AG04449 (cell line): ENCODE results near the gene PIGW.

ENCODE experiments used
- CTCF ChIA-PET: fragments of 350-600 bp; formaldehyde crosslinking; extraction: SDS; loops from one replicate; lab custom pipeline; 2021; ENCODE audit warnings: antibody characterized with exemption; lab: Yijun Ruan, JAX
- POLR2A ChIA-PET: fragments of 400-600, 350-600 bp; formaldehyde crosslinking; extraction: SDS; loops from one replicate; lab custom pipeline; 2020; ENCODE audit warnings: antibody characterized with exemption, inconsistent platforms; lab: Yijun Ruan, JAX
- DNase-seq: peaks from one replicate; pipeline ENCODE4 v3.0.0-alpha.2; 2010; ENCODE audit warnings: low read depth, low spot score
- H3K4me3 ChIP-seq: 2 replicates; pipeline ENCODE4 v1.5.1; 2011; ENCODE audit warnings: low read depth, mild to moderate bottlenecking, control low read depth, low read length
- TF ChIP-seq, protein P1 (sequence below): IDR thresholded peaks from one replicate; pipeline ENCODE4 v1.5.1; 2011; ENCODE audit warnings: mild to moderate bottlenecking, moderate library complexity, low read length, control low read depth, inconsistent platforms; ENCODE audit not compliant: insufficient read depth; ENCODE audit errors: missing control alignments

PIGW gene

DNA sequence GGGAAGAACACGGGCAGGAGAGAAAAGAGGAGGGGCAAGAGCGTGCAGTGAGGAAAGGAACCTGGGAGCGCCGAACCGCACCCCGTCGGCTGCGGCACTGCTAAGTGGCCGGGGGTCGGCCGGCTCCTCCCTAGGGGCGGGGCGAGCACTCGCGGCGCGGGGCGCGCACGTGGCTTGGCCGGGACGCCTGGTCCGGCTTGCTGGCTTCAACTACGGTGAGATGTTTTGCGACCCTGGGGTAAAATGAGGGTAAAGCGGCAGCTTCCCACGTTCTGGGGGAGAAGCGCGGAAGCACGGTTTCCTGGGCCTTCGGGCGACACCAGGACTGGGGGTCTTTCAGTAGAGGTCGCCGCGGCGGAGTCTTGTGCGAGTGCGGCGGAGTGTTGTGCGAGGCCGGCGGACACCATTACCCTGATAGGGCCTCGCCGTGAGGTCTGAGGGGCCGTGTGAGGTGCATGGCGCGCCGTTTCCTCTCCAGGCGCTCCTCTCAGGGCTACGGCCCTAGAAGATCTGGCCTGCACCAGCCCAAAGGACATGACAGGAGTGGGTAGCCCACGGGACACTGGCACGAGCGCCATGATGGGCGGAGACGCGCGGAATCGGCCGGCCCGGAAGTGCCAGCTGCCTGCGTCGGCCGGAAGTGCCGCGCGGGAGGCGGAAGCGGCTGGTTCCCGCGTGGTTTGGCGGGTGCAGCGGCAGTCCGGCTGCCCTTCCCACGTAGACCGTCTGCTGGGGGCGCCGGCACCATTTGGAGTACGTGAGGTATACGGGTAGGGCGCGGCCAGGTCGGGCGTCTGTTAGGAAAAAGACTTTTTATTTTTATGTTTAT, at the start of gene PIGW, which contains the start of gene MYO19:
Gene PIGW (plus strand): TSS at position 148 of the 829 bp plus-strand sequence. CDS start 2,115 bp downstream, outside the sequence.
Gene MYO19 (minus strand): TSS at position 29 of the 829 bp plus-strand sequence. CDS start 2,330 bp downstream, outside the sequence.
- CTCF ChIA-PET, result interaction anchor here (1.4 to 2.0 kb wide), 3 partner anchors 9 to 11 kb away, joined by 4 to 9 read pairs (median 4); no protein-coding TSS in a partner anchor
- H3K4me3 ChIP-seq, result peak within 1 kb of the TSS; percentile 94
- no peak for DNase-seq
- TF ChIP-seq, protein P1, sequence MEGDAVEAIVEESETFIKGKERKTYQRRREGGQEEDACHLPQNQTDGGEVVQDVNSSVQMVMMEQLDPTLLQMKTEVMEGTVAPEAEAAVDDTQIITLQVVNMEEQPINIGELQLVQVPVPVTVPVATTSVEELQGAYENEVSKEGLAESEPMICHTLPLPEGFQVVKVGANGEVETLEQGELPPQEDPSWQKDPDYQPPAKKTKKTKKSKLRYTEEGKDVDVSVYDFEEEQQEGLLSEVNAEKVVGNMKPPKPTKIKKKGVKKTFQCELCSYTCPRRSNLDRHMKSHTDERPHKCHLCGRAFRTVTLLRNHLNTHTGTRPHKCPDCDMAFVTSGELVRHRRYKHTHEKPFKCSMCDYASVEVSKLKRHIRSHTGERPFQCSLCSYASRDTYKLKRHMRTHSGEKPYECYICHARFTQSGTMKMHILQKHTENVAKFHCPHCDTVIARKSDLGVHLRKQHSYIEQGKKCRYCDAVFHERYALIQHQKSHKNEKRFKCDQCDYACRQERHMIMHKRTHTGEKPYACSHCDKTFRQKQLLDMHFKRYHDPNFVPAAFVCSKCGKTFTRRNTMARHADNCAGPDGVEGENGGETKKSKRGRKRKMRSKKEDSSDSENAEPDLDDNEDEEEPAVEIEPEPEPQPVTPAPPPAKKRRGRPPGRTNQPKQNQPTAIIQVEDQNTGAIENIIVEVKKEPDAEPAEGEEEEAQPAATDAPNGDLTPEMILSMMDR, result no peak
- POLR2A ChIA-PET, result interaction anchor here (0.6 to 2.4 kb wide), 5 partner anchors 9 to 67 kb away, joined by 3 to 19 read pairs (median 4); partner anchors contain the start of gene MRM1

DNA sequence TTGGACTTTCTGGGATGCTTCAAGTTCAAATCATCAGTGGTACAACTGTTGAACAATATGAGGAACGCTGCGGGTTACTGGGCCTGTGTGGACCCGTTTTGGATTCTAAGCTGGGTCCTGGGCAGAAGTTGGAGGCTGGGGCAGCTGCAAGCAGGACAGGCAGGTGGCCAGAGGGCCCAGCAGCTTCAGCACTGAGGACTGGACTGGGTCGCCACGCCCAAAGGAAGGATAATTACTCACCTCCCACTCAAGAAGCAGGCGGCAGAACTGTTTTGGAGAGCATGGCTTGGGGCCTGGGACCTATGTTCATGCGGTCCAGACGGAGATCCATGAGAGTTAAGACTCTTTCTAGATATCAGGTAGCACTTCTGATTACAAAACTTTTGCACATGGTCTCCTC, 49.8 kb upstream of the PIGW start:
- no peak for DNase-seq
- ChIA-PET POLR2A (no interaction called here), CTCF (interaction anchor here (1.9 kb wide), 1 partner anchor 9 kb away, joined by 10 read pairs; no protein-coding TSS in a partner anchor)
- H3K4me3 ChIP-seq, result no peak overlapping the region
- TF ChIP-seq, protein P1, result no peak

- POLR2A ChIA-PET, result interaction anchor here (1.4 kb wide), 1 partner anchor 11 kb away, joined by 3 read pairs; no protein-coding TSS in a partner anchor
- no peak for DNase-seq
- CTCF ChIA-PET, result interaction anchor here (0.9 to 1.9 kb wide), 3 partner anchors 9 to 516 kb away, joined by 3 to 10 read pairs (median 5); no protein-coding TSS in a partner anchor
- TF ChIP-seq, protein P1, result no peak
- H3K4me3 ChIP-seq, result peak overlapping the region; percentile 91
Observed at GRCh38 chr17:36485805-36486203, 49.0 kb upstream of the PIGW start.

DNA sequence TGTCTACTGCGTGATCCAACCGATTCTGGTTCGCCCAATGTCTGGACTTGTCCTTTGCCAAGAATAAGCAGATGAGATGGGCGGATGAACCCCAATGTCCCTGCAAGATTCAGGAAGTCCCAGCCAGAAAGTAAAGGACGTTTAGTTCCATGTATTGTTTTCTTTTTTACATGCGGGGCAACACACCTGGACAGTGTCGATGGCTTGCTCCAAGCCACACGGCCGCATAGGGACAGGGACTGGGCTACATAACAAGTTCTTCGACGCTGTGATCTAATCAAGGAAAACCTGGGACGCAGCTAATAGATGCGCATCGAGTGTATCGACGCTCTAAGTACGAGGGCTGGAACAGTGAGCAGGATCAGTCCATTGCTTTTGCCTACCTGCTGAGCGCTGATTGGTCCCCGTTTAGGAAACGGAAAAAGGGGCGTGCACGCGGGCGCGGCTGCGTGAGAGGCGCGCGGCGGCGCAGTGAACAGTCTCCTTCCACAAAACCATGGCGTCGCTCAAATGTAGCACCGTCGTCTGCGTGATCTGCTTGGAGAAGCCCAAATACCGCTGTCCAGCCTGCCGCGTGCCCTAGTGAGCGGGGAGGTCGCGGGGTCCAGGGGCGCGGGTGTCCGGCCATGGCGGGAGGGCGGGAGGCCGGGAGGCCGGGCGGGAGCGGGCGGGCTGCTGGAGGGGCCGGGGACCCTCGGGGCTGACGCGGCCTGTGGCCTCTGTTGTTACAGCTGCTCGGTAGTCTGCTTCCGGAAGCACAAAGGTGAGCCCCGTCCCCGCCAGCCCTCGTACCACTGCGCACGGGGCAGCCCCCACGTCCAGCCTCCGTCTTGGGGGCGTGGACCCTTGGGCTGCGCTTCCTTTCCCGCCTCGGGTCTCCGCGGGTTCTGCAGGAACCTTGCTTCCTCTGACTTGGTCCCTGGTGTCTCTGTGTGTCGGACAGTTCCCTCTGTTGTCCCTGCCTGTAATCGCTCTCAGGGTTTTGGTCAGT, 48.3 kb upstream of the PIGW start, which contains the start of gene ZNHIT3:
Gene ZNHIT3 (plus strand): TSS at position 478 of the 991 bp plus-strand sequence. CDS start 19 bp downstream, at position 497.
- CTCF ChIA-PET, result interaction anchor here (0.9 to 1.9 kb wide), 3 partner anchors 8 to 517 kb away, joined by 3 to 10 read pairs (median 5); no protein-coding TSS in a partner anchor

DNA sequence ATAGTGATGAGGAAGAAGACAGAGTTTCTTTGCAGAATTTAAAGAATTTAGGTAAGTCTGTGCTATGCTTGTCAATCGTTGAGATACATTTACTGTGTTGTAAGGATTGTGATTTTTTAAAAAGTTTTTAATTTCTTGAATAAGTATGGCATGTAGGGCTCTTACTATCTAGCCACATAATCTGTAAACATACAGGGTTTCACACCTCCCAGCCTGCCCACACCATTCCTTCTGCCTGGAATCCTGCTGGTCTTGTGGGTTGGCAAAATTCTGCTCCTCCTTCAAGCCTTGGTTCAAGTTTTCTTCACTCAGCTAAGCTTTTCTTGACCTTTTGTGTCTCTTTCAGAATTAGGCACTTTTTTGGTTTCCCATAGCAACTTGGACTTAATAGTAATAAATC, 40.8 kb upstream of the PIGW start:
- H3K4me3 ChIP-seq, result no peak overlapping the region
- TF ChIP-seq, protein P1, result no peak
- ChIA-PET POLR2A (no interaction called here), CTCF (interaction anchor here (5.7 kb wide), 1 partner anchor 11 kb away, joined by 34 read pairs; no protein-coding TSS in a partner anchor)
- no peak for DNase-seq

More for the DNA sequence above, 48.3 kb upstream of the PIGW start, which contains the start of gene ZNHIT3:
- POLR2A ChIA-PET, result interaction anchor here (0.6 to 1.4 kb wide), 2 partner anchors 11 to 635 kb away, joined by 3 read pairs; no protein-coding TSS in a partner anchor
- H3K4me3 ChIP-seq, result peak within 1 kb of the TSS; percentile 91
- peak; percentile 67 for DNase-seq
- TF ChIP-seq, protein P1, result no peak
